Measurements from ENCODE around the gene IKBKE. TPM values are rescaled to one million over a fixed set of nuclear protein-coding genes. Genes with fewer than 3 reads are reported as not detected.

Gene IKBKE
- total RNA-seq, 1 donor: 18.8 TPM

DNA sequence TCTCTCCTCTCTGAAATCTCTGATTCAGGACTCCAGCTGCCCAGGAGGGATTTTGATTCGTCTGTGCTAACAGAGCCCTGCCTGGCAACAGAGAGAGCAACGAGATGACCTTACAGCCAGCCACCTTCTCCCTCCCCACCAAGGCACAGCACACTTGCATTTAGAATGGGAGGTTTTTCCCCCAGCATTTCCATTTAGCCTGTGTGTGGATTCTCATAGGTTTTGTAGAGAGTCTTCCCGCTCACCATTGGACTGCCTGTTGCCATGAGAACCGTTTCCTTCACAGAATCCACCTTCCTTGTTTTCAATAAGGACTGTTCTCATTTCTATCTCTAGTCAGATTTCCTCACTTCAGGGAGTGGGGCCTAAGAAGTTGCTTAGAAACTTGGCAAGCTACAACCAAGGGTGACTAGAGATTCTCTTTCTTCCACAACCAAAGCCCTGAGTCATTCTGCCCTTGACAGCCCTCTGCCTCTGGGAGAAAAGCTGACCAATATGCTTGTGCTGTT lies 5.8 kb upstream of the IKBKE start:
- Histone ChIP-seq H3K4me2 (ENCODE audit: insufficient read depth, low read length) (peak overlapping the region; percentile 11), H4K20me1 (ENCODE audit: insufficient read depth, low read length) (no peaks in the 10 kb centered on the region), H3K27me3 (ENCODE audit: insufficient read depth, low read length) (no peaks in the 10 kb centered on the region), H3K79me2 (ENCODE audit: insufficient read depth, low read length) (no peaks in the 10 kb centered on the region), H3K36me3 (ENCODE audit: insufficient read depth, low read length) (peaks cover 32% of the 10 kb centered on the region), H2AFZ (ENCODE audit: low read length) (no peak overlapping the region), H3K9me3 (ENCODE audit: low read depth, low read length) (no peaks in the 10 kb centered on the region), H3K4me3 (ENCODE audit: insufficient read depth, low read length) (no peak overlapping the region), H3K4me1 (ENCODE audit: insufficient read depth, low read length) (peaks cover 16% of the 10 kb centered on the region), H3K27ac (ENCODE audit: low read depth, low read length) (peak overlapping the region; percentile 70)
- peak; percentile 97 for DNase-seq (ENCODE audit: insufficient read length, low spot score, missing footprints)
- TF ChIP-seq, protein P1, sequence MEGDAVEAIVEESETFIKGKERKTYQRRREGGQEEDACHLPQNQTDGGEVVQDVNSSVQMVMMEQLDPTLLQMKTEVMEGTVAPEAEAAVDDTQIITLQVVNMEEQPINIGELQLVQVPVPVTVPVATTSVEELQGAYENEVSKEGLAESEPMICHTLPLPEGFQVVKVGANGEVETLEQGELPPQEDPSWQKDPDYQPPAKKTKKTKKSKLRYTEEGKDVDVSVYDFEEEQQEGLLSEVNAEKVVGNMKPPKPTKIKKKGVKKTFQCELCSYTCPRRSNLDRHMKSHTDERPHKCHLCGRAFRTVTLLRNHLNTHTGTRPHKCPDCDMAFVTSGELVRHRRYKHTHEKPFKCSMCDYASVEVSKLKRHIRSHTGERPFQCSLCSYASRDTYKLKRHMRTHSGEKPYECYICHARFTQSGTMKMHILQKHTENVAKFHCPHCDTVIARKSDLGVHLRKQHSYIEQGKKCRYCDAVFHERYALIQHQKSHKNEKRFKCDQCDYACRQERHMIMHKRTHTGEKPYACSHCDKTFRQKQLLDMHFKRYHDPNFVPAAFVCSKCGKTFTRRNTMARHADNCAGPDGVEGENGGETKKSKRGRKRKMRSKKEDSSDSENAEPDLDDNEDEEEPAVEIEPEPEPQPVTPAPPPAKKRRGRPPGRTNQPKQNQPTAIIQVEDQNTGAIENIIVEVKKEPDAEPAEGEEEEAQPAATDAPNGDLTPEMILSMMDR (IDR thresholded peaks at IDR 0.05; ENCODE audit: extremely low read depth, low read depth, low read length): no peak

DNA sequence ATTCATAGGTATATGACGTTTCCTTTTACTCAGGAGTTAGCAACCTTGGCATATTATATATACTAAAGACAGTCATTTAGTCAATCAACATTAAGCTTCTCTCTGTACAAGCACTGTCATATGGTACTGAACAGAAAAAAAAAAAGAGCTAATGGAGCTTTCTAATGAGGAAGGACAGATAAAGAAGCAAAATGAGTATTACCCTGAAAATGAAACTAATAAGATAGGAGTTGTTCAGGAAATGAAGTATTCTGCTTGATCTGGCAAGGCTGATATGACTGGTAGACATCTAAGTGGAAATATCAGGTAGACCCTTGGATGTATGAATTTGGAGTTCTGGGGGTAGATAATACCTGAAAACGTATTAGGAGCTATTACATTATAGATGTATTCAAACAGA lies 4.3 kb upstream of the IKBKE start:
- Histone ChIP-seq H3K4me2 (ENCODE audit: insufficient read depth, low read length) (no peak overlapping the region), H3K4me3 (ENCODE audit: insufficient read depth, low read length) (no peak overlapping the region), H3K36me3 (ENCODE audit: insufficient read depth, low read length) (peaks cover 31% of the 10 kb centered on the region), H3K4me1 (ENCODE audit: insufficient read depth, low read length) (peaks cover 26% of the 10 kb centered on the region), H3K79me2 (ENCODE audit: insufficient read depth, low read length) (peaks cover 4% of the 10 kb centered on the region), H3K27ac (ENCODE audit: low read depth, low read length) (no peak overlapping the region), H3K27me3 (ENCODE audit: insufficient read depth, low read length) (no peaks in the 10 kb centered on the region), H2AFZ (ENCODE audit: low read length) (no peak overlapping the region), H4K20me1 (ENCODE audit: insufficient read depth, low read length) (no peaks in the 10 kb centered on the region), H3K9me3 (ENCODE audit: low read depth, low read length) (no peaks in the 10 kb centered on the region)
- TF ChIP-seq, protein P1 (IDR thresholded peaks at IDR 0.05; ENCODE audit: extremely low read depth, low read depth, low read length): no peak
- DNase-seq (ENCODE audit: insufficient read length, low spot score, missing footprints): peak; percentile 70

DNA sequence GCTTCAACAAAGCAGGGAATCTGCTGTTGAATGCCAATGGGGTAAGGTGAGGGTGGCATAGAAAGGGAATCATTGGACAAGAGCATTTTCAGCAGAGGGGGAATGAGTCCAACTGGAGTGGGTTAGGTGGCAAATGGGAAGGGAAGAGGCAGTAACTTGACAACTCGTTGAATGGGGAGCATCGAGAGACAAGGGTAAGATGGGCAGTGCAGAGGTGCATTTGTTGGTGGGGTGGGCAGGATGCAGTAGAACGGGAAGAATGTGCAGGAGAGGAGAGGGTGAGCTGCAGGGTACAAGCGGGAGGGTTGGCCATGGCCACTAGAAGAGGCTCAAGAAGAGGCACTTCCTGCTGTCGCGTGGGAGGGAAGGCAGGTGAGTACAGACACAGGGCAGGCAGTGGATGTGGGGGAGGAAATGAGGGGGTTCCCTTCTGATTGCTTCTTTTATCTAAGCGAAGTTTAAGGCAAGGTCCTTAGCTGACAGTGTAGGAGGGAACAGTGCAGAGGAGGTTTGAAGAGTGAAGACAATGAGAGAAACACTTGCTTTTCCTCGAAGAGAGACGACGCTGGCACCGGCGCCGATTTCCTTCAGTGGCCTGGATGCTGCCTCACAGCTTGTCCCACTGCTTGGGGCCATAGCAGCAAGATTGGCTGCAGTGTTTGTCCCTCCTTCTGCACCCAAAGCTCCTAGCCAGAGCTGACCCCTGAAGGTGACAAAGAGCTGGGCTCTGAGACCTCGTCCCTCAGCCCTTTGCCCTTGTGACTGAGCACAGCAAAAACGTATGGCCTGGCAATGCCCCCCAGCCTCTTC lies 3.2 kb upstream of the IKBKE start:
- peaks cover 36% of the 10 kb centered on the region for H3K4me1 ChIP-seq (ENCODE audit: insufficient read depth, low read length)
- no peaks in the 10 kb centered on the region for H3K27me3 ChIP-seq (ENCODE audit: insufficient read depth, low read length)
- no peak overlapping the region for H3K27ac ChIP-seq (ENCODE audit: low read depth, low read length)
- no peaks in the 10 kb centered on the region for H4K20me1 ChIP-seq (ENCODE audit: insufficient read depth, low read length)
- no peak overlapping the region for H3K4me3 ChIP-seq (ENCODE audit: insufficient read depth, low read length)
- H3K4me2 ChIP-seq (ENCODE audit: insufficient read depth, low read length): no peak overlapping the region
- DNase-seq (ENCODE audit: insufficient read length, low spot score, missing footprints): no peak
- peaks cover 23% of the 10 kb centered on the region for H3K36me3 ChIP-seq (ENCODE audit: insufficient read depth, low read length)
- no peaks in the 10 kb centered on the region for H3K9me3 ChIP-seq (ENCODE audit: low read depth, low read length)
- H2AFZ ChIP-seq (ENCODE audit: low read length): no peak overlapping the region
- TF ChIP-seq, protein P1 (IDR thresholded peaks at IDR 0.05; ENCODE audit: extremely low read depth, low read depth, low read length): no peak
- H3K79me2 ChIP-seq (ENCODE audit: insufficient read depth, low read length): peaks cover 11% of the 10 kb centered on the region

DNA sequence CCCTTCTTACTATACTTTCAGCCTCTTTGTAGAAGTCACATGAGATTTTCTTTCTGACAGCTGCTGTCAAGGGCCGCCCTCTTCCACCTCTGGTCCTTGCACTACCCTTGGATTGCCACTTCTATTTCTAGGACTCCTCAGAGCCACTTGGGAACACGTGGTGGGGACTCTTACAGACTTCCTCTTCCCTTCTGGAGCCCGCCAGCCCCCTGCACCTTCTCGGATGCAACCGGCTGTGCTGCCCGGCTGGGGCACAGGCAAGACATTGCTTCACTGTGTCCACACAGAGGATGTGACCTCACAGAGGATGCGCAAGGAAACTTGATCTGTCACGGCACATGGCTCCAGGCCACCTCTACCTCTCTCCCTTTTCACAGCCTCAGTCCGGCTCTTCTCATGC lies 2.4 kb upstream of the IKBKE start:
- no peaks in the 10 kb centered on the region for H3K9me3 ChIP-seq (ENCODE audit: low read depth, low read length)
- peaks cover 44% of the 10 kb centered on the region for H3K4me1 ChIP-seq (ENCODE audit: insufficient read depth, low read length)
- H2AFZ ChIP-seq (ENCODE audit: low read length): no peak overlapping the region
- no peaks in the 10 kb centered on the region for H3K27me3 ChIP-seq (ENCODE audit: insufficient read depth, low read length)
- peak; percentile 83 for DNase-seq (ENCODE audit: insufficient read length, low spot score, missing footprints)
- no peak overlapping the region for H3K4me2 ChIP-seq (ENCODE audit: insufficient read depth, low read length)
- H3K27ac ChIP-seq (ENCODE audit: low read depth, low read length): no peak overlapping the region
- H3K4me3 ChIP-seq (ENCODE audit: insufficient read depth, low read length): no peak overlapping the region
- H3K79me2 ChIP-seq (ENCODE audit: insufficient read depth, low read length): peaks cover 11% of the 10 kb centered on the region
- TF ChIP-seq, protein P1 (IDR thresholded peaks at IDR 0.05; ENCODE audit: extremely low read depth, low read depth, low read length): no peak
- H4K20me1 ChIP-seq (ENCODE audit: insufficient read depth, low read length): peaks cover 2% of the 10 kb centered on the region
- H3K36me3 ChIP-seq (ENCODE audit: insufficient read depth, low read length): peaks cover 15% of the 10 kb centered on the region
